ENCODE measurements around the gene CTSH. TPM values are rescaled to one million over a fixed set of nuclear protein-coding genes. Genes with fewer than 3 reads are reported as not detected.

Gene CTSH
- total and polyA plus RNA-seq, 12 donors, result 26.4 to 122 (median 62.5) TPM

GRCh38 chr15:78977091-78977571, 32.3 kb upstream of the CTSH start:
- H3K9me3 ChIP-seq, result no peaks in the 10 kb centered on the region
- intact Hi-C loops (cut with DNase I), result loop anchor here in 1 of 10 donors (5.0 kb wide), 1 partner anchor 65 kb away; no protein-coding TSS in a partner anchor
- H3K36me3 ChIP-seq, result no peaks in the 10 kb centered on the region
- no peaks in the 10 kb centered on the region for H3K27me3 ChIP-seq
- ATAC-seq (peak in 4 of 8 donors; percentile 16 to 56 (median 34)), DNase-seq (no peak)
- H3K4me1 ChIP-seq, result peaks cover 0 to 27% (median 8%) of the 10 kb centered on the region in 9 donors
- WGBS, 2 donors, result 66 to 89% methylated on average over 4 of the region's 4 CpGs
- TF ChIP-seq, protein P1, sequence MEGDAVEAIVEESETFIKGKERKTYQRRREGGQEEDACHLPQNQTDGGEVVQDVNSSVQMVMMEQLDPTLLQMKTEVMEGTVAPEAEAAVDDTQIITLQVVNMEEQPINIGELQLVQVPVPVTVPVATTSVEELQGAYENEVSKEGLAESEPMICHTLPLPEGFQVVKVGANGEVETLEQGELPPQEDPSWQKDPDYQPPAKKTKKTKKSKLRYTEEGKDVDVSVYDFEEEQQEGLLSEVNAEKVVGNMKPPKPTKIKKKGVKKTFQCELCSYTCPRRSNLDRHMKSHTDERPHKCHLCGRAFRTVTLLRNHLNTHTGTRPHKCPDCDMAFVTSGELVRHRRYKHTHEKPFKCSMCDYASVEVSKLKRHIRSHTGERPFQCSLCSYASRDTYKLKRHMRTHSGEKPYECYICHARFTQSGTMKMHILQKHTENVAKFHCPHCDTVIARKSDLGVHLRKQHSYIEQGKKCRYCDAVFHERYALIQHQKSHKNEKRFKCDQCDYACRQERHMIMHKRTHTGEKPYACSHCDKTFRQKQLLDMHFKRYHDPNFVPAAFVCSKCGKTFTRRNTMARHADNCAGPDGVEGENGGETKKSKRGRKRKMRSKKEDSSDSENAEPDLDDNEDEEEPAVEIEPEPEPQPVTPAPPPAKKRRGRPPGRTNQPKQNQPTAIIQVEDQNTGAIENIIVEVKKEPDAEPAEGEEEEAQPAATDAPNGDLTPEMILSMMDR (IDR thresholded peaks at IDR 0.05), result no peak
- H3K4me3 ChIP-seq, result no peak overlapping the region
- peak overlapping the region in 1 of 10 donors; percentile 76 for H3K27ac ChIP-seq

DNA sequence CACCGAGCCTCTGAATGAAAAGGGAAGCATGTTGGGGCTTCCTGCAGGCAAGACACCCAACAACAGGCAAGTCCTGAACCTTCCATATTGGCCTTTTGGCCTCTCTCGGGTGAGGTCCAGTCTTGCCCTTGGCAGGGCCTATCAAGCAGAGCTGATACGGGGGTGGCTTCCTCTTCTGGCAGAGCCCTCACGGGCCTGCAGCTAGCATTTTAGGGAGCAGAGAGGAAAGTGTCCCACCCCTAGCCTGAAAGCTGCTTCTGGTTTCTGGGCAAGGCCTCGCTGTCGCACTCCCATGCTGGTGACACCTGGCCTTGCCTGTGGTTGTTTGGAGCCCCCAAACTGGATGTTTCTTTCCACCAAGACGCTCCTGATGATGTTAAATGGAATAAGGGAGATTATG, 31.8 kb upstream of the CTSH start:
- H3K27ac ChIP-seq, result peak overlapping the region in 1 of 10 donors; percentile 76
- WGBS, 2 donors, result 79 to 85% methylated on average over 7 of the region's 7 CpGs

DNA sequence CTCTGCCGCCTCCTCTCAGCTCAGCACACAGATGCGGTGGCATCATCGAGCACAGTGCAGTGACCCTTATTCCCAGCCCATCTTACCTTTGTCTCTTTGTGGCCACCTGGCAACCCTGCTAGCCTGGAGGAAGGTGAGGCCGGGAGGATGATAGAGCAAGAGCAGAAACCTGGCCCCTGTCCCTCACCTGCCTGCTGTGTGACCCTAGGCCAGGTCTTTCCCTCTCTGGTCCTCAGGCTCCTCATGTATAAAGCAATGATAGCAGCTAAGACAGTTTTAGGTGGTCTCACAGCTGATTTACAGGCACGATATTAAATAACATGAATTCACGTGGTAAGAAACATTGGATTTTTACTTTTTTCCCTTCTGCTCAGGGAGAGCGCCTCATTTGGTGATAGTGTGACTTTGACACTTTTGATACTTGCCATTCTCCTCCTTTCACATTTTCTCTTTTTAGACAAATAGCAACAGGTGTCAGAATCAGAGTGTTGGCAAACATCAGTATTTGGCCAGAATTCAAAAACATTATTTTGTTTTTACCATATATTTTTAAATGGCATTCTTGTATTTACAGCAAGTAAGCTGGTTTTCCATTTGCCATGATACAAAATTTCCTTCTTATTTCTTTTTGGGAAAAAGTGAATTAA, 29.5 kb upstream of the CTSH start:
- TF ChIP-seq, protein P1 (IDR thresholded peaks at IDR 0.05), result no peak
- H3K9me3 ChIP-seq, result no peaks in the 10 kb centered on the region
- 93 to 96% methylated on average over 7 of the region's 7 CpGs for WGBS, 2 donors
- H3K36me3 ChIP-seq, result no peaks in the 10 kb centered on the region
- H3K27ac ChIP-seq, result no peak overlapping the region
- intact Hi-C loops (cut with DNase I), result no loop called here
- peaks cover 0 to 18% (median 4%) of the 10 kb centered on the region in 9 donors for H3K4me1 ChIP-seq
- no peak for DNase-seq
- ATAC-seq, result no peak
- H3K27me3 ChIP-seq, result no peaks in the 10 kb centered on the region
- H3K4me3 ChIP-seq, result no peak overlapping the region

More for the DNA sequence above, 31.8 kb upstream of the CTSH start:
- Histone ChIP-seq H3K4me3 (no peak overlapping the region), H3K4me1 (peaks cover 0 to 24% (median 8%) of the 10 kb centered on the region in 9 donors), H3K9me3 (no peaks in the 10 kb centered on the region), H3K27me3 (no peaks in the 10 kb centered on the region), H3K36me3 (no peaks in the 10 kb centered on the region)
- DNase-seq (no peak), ATAC-seq (no peak)
- intact Hi-C loops (cut with DNase I), result loop anchor here in 1 of 10 donors (5.0 kb wide), 1 partner anchor 64 kb away; no protein-coding TSS in a partner anchor
- TF ChIP-seq, protein P1 (IDR thresholded peaks at IDR 0.05), result no peak

- TF ChIP-seq, protein P1 (IDR thresholded peaks at IDR 0.05), result no peak
- peak in 1 of 8 donors; percentile 46 for ATAC-seq
- WGBS, 2 donors, result 72 to 76% methylated on average over 5 of the region's 5 CpGs
- Histone ChIP-seq H3K4me1 (peaks cover 0 to 10% (median 0%) of the 10 kb centered on the region in 9 donors), H3K4me3 (no peak overlapping the region), H3K27ac (no peak overlapping the region), H3K27me3 (no peaks in the 10 kb centered on the region), H3K9me3 (no peaks in the 10 kb centered on the region), H3K36me3 (no peaks in the 10 kb centered on the region)
- intact Hi-C loops (cut with DNase I), result no loop called here
- no peak for DNase-seq
Observed at GRCh38 chr15:78969687-78970349, 25.0 kb upstream of the CTSH start.
